HG02981 (cell line): ENCODE data around the gene CDK19.

Experiments
- ATAC-seq: cut with Tn5 transposase; IDR thresholded peaks from one replicate; pipeline ENCODE4 v1.9.1; 2021; ENCODE audit warnings: mild to moderate bottlenecking, moderate library complexity; ENCODE audit not compliant: unreplicated experiment

Gene CDK19

GRCh38 chr6:110665600-110665999 is 149.7 kb downstream of the CDK19 start:
- ATAC-seq, result no peak

DNA sequence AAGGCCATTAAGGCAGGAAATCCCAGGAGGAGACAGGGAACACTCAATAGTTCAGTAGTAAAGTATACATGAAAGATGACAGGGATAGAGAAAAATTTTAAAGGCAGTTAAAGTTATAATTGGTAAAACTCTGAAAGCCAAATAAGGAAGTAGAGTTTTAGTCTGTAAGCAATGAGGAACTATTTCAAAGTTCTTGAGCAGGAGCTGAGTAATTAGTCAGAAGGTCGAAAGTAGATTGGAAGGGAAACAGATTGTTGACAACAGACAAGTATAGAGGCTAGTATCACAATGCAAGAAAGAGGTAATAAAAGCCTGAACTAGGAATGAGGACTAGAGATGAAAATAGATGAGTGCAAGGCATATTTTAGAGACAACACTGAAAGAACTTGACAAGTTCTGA is 150.3 kb downstream of the CDK19 start:
- ATAC-seq, result no peak

- ATAC-seq, result no peak
These were observed 152.6 kb downstream of the CDK19 start for GRCh38 chr6:110662490-110663211.

- ATAC-seq, result no peak
These were observed 153.9 kb downstream of the CDK19 start for GRCh38 chr6:110661414-110661813.

DNA sequence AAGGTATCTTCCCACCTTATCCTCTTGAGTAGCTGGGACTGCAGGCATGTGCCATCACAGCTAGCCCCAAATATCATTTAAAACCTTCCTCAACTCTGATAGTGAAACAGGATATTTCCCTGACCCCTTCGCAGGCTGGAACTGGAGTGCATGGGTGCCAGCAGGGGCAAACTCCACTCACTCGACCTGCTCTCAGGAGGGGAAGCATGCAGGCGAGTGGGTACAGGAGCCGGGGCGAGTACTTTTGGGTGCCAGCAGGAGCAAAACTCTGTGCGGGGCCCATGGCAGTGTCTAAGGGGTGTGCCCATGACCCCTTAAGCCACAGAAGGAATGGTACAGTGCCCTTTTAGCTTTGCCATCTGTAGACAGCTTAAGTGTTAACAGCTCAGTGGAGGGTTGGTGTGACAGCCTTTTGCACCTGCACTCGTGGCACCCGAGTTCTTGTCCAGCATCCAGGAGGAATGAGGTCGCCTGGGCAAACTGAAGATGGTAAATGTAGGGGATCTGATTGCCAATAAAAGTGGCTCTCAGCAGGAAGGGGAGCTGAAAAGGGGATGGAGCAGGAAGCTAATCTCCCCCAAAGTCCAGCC is 155.1 kb downstream of the CDK19 start:
- ATAC-seq, result no peak

DNA sequence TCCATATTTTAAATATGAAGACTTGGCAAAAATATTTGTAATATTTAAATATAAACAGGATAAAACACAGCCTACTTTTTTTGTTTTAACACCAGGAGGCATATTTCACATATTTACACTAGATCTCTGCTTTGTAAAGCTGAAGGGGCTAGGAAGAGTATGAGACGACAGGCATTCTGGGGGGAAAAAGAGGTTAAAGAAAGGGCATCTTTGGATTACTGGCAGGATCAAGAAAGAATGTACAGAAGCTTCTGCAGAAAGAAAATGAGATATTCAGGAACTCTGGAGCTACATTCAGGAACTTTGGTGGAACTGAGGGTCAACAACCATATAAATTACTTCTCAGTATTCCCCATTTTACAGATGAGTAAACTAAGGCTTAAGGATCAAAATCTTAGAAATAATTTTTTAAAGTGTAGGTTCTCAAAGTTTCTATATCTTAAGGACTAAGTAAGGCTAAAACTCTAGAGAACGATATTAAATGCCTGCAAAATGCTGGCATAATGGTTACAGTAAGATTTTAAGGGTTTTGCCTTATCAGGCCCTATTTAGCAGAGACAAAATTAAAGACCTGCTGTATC is 156.5 kb downstream of the CDK19 start:
- no peak for ATAC-seq

DNA sequence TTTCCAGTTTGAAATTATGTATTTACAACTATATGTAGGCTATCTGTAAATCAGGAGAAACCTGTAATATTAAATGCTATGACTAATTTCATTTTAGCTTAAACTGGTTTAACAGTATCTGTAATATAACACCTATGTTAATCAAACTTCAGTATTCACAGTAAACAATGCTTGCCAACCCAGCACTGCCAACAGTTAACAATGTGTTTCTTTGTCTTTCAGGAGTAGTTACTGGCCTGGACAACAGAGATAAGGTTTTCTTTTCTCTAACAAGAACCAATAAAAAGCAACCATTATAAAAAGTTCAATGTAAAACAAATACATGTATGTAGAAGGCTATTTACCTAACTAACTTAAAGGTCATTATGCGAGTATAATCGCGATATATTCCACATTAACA is 158.8 kb downstream of the CDK19 start:
- ATAC-seq, result no peak

GRCh38 chr6:110655821-110656220 is 159.4 kb downstream of the CDK19 start:
- no peak for ATAC-seq

DNA sequence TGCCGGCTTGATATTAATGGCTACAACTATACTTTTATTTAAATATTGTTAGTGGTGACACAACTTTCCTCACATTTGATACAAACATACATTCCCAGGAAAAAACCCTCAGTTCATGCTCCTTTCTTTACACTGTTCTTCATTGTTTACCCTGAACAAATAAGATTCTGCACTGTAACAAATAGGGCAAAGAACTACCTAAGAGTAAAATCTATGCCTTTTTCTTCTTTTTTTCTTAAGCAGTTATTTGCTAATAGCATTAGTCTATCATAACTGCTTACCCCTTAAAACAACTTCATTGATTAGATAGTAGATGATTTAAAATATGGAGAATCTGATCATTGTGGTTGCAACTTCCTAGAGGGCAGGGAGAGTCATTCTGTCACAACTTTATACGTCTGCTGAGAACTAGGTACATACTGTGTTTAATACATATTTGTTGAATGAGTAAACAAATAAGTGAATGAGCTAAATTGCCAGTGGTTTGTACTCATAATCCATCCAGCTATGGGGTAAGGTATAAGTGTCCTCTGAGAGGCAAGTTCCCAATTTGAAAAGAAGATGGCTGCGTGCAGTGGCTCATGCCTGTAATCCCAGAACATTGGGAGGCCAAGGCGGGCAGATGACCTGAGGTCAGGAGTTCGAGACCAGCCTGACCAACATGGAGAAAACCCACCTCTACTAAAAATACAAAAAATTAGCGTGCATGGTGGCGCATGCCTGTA is 161.0 kb downstream of the CDK19 start:
- ATAC-seq, result no peak

DNA sequence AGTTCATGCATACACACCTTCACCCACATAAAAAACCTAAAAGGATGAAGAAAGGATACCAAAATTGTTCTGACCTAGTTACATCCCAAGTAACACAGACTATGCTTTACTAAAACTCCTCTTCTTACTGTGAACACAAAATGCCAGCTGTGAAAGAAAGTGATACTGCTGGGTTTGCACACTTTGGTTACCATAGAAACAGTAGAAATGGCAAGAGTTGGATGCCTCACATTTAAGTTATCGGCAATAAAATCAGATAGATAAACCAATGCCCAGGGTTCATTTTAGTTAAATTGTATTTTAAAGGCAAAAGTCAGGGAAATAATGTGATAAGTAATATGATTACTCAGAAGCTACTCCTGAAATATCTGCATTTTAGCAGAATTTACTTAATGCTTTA is 161.9 kb downstream of the CDK19 start:
- ATAC-seq, result no peak

- ATAC-seq, result no peak
These were observed 162.7 kb downstream of the CDK19 start for GRCh38 chr6:110652520-110652919.

GRCh38 chr6:110650755-110651154 is 164.5 kb downstream of the CDK19 start:
- no peak for ATAC-seq

GRCh38 chr6:110649704-110650103 is 165.6 kb downstream of the CDK19 start:
- no peak for ATAC-seq

DNA sequence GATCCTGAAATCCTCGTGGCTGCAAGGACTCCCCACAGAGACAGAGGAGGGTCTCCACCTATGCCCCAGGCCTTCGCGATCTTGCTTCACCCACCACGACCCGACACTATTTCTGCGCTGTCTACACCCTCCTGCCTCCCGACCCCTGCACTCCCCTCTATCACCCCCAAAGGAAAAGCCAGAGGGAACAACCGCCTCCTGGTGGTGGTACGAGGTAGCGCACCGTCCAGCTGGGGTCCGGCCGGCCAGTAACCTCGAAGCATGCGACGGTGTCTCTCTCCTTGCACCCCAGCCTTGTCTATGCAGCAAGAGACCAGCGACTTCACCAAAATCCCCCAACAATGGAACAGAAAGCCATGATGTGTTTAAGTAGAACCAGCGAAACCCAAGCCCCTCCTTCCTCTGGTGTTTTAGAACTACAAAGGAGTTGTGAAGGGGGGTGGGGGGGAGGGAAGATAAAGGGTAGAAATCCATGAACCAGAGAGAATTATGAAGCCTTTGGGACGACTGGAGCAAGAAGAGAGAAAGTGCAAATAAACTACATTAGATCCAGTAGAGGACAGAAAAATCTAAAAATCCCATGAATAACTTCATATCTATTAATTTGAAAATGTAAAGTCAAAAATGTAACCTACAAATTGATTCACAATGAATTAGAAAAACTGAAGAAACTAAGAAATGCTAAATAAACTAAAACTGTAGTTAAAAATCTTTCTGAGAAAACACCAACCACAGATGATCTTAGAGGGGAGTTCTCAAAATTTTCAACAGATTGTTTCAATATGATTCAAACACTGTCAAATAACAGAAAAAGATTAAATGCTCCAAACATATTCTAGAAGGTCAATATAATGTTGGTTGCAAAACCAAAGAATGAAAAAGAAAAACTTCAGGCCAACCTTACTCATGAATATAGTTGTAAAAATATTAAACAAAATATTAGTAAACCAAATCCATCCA is 168.0 kb downstream of the CDK19 start:
- no peak for ATAC-seq

GRCh38 chr6:110646419-110646698 is 168.9 kb downstream of the CDK19 start:
- ATAC-seq, result no peak

DNA sequence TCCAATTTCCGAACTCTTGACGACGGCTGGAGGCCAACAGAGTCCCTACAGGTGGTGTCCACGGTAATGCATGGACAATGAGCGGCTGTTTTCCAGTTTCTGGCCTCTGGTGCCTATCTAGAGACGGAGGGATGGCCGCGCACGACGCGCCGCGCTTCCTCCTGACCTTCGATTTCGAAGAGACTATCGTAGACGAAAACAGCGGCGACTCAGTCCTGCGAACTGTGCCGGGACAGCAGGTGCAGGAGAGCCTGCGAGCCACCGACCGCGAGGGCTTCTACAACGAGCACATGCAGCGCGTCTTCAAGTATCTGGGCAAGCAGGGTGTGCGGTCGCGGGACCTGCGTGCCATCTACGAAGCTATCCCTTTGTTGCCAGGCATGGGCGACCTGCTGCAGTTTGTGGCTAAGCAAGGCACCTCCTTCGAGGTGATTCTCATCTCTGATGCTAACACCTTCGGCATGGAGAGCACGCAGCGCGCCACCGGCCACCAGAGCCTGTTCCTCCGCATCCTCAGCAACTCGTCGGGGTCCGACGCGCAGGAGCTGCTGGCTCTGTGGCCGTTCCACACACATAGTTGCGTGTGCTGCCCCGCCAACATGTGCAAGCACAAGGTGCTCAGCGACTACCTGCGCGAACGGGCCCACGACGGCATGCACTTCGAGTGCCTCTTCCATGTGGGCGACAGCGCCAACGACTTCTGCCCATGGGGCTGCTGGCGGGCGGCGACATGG is 169.4 kb downstream of the CDK19 start:
- no peak for ATAC-seq

DNA sequence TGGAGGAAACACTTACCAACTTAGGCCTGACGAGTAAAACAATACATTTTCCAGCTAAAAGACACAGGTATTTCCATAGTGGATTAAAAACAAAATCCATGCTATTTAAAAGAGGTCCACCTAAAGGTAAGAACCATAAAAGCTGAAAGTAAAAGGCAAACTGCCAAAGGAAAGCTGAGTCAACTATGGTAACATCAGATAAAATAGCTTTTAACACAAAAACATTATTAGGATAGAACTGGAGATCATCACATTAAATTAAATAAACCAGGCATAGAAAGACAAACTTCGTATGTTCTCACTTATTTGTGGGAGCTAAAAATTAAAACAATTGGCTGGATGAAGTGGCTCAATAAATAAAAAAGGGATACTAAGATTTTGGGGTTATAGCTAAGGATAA is 172.1 kb downstream of the CDK19 start:
- no peak for ATAC-seq

DNA sequence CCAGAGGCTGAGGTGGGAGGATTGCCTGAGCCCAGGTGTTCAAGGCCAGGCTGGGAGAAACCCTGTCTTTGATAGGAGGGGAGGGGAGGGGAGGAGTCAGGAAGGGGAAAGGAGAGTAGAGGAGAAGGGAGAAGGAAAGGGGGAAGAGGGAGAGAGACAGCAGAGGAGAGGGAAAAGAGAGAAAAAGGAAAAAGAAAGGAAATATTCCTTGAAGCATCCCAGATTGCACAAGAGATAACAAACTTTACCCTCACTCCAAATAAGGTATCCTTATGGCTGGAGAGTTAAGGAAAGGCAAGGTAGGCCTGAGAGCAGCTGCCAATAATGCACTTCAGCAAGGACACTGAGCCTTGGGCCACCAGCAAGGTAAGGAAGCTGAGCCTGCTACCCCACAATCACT is 172.6 kb downstream of the CDK19 start:
- no peak for ATAC-seq

DNA sequence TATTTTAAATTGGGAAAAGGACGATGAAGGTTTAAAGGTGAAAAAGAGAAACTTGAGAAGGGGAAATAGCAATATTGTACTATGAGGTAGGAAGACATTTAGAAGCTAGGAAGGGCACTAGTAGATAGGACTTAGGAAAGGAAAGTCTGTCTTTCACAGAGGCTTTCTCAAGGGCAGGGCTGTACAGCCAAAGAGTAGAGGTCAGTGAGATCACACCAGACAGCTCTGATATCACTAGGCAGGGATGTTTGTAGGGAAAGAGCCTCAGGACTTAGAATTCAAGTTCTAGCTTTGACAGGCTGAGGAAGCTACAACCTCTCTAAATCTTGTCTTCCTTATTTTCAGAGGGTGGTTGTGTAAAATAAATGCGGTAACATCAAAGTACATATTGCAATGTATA is 178.5 kb downstream of the CDK19 start:
- no peak for ATAC-seq

DNA sequence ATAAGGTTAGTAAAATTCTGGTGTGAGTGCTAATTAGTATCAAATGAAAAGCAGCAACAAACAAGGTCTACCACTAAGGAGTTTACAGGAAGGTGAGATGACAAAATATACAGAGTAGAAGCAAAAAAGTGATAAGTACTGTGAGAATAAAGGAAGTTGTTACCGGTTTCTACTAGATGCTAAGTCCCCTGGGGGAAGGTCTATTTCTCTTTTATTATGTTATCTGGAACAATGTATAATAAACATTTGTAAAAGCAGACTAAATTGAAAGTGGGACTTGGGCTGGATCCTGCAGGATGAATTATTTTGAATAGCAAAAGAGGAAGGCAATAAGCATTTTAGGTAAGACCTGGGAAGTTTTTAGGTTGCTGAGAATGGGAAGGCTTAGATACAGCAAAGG is 180.2 kb downstream of the CDK19 start:
- ATAC-seq, result no peak
